ENCODE measurements around the gene APAF1. TPM values are rescaled to one million over a fixed set of nuclear protein-coding genes. Genes with fewer than 3 reads are reported as not detected.
A peak's percentile ranks its signal among the peaks of the same experiment; 100 is the strongest.

APAF1 gene
- total and polyA plus RNA-seq, 2 donors (not counting 3 experiments of a cell fraction or from before 2014, with no cell fraction given): 7.2 to 35.2 TPM

- TF ChIP-seq EZH2 (IDR thresholded peaks at IDR 0.05; ENCODE audit: borderline replicate concordance, low read depth, low read length, severe bottlenecking) (no peak), MYC (IDR thresholded peaks at IDR 0.05; ENCODE audit: low read depth, low read length) (no peak), MAX (IDR thresholded peaks at IDR 0.05; ENCODE audit: insufficient read depth, insufficient read length) (no peak), POLR2AphosphoS5 (IDR thresholded peaks at IDR 0.05; ENCODE audit: insufficient read depth, low read depth, low read length) (no peak), POLR2A (IDR thresholded peaks at IDR 0.05; ENCODE audit: low read depth, low read length) (no peak), CTCF (IDR thresholded peaks at IDR 0.05; ENCODE audit: extremely low read depth in 1 of 2, insufficient read depth in 1 of 2, low read depth in 1 of 2, low read length in 2 of 2) (no peak), GATA2 (IDR thresholded peaks at IDR 0.05; ENCODE audit: insufficient read depth, insufficient read length, low read depth, low read length) (no peak), JUN (IDR thresholded peaks at IDR 0.05; ENCODE audit: borderline replicate concordance, insufficient read depth, insufficient read length, low read depth) (no peak), FOS (IDR thresholded peaks at IDR 0.05; ENCODE audit: borderline replicate concordance, insufficient read depth, low read length) (no peak)
- ChIA-PET POLR2A (no interaction called here), CTCF (interaction anchor here (0.8 to 1.3 kb wide), 2 partner anchors 13 to 262 kb away, joined by 3 to 4 read pairs; no protein-coding TSS in a partner anchor)
- Histone ChIP-seq H3K27ac (ENCODE audit: insufficient read depth, low read depth, low read length) (no peak overlapping the region), H3K27me3 (ENCODE audit: control insufficient read depth in 2 of 2, insufficient read depth in 2 of 2, low read length in 2 of 2) (peaks cover 0 to 1% of the 10 kb centered on the region in 2 experiments), H3K4me2 (ENCODE audit: insufficient read depth, low read length) (no peak overlapping the region), H3K9ac (replicated peaks; ENCODE audit: extremely low read depth, insufficient read depth, low read length) (no peak overlapping the region), H3K9me3 (replicated peaks; ENCODE audit: control insufficient read depth, insufficient read depth, low read length) (no peaks in the 10 kb centered on the region), H3K79me2 (ENCODE audit: control insufficient read depth, insufficient read depth, low read length) (no peaks in the 10 kb centered on the region), H3K36me3 (ENCODE audit: control insufficient read depth in 2 of 2, extremely low read depth in 1 of 2, insufficient read depth in 2 of 2, low read length in 2 of 2) (peaks cover 0 to 3% of the 10 kb centered on the region in 2 experiments), H3K4me3 (replicated peaks in 1 of 3; ENCODE audit: insufficient read depth in 1 of 3, low read depth in 1 of 3, low read length in 3 of 3) (no peak overlapping the region), H4K20me1 (replicated peaks; ENCODE audit: control insufficient read depth, extremely low read depth, insufficient read depth, low read length) (no peaks in the 10 kb centered on the region), H3K4me1 (ENCODE audit: control insufficient read depth, extremely low read depth, insufficient read depth, low read length) (peaks cover 12% of the 10 kb centered on the region), H2AFZ (ENCODE audit: low read depth, low read length) (no peak overlapping the region), H3K9me1 (replicated peaks; ENCODE audit: control insufficient read depth, extremely low read depth, insufficient read depth, low read length) (no peaks in the 10 kb centered on the region)
- intact Hi-C loops (cut with micrococcal nuclease): no loop called here
- no peak for FAIRE-seq
- BruUV-seq (replicated peaks): no TSS peak
- DNase-seq (ENCODE audit: low read depth, low spot score): peak; percentile 26
- dilution Hi-C loops (cut with MboI; ENCODE audit: extremely low pct_ligation_motif_present, low sequenced_read_pairs): no loop called here
These were observed 91.5 kb downstream of the APAF1 start for GRCh38 chr12:98736352-98737321.
